ENCODE results near the gene SNX8.

The SNX8 gene

GRCh38 chr7:2259480-2259879, 54.8 kb downstream of the SNX8 start:
- no peak for DNase-seq (ENCODE audit: low spot score)

DNA sequence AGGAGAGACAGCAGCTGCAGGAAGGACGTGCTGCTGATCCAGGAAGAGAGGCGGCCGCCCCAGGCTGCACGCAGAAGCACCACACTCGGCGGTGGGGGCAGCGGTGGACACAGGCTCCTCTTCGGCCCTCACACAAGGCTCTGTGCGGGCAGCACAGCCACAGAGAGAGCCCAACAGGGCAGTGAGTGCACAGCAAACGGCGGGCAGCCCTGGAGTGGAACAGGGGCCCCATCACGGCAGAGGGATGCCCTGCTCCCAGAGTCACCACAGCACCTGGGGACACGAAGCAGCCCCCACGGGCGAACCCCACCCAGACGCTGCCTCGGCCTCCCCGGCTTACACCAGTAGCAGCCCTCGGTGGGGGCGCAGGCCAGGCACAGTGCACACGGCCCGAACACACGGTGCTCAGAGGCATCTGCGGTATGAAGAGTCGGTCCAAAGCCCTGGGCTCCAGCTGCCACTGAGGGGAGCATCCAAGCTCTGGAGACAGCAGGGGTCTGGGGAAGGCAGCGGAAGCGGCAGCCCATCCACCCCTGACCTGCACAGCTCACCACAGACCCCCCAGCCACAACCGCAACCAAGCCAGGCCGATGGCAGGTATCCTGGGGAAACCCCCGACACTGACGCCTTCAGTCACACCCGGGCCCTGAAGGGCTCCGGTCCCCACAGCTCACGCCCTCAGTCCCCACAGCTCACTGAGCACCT, 55.4 kb downstream of the SNX8 start:
- peak; percentile 41 for DNase-seq (ENCODE audit: low spot score)

GRCh38 chr7:2257651-2258050, 56.6 kb downstream of the SNX8 start:
- DNase-seq (ENCODE audit: low spot score): no peak

DNA sequence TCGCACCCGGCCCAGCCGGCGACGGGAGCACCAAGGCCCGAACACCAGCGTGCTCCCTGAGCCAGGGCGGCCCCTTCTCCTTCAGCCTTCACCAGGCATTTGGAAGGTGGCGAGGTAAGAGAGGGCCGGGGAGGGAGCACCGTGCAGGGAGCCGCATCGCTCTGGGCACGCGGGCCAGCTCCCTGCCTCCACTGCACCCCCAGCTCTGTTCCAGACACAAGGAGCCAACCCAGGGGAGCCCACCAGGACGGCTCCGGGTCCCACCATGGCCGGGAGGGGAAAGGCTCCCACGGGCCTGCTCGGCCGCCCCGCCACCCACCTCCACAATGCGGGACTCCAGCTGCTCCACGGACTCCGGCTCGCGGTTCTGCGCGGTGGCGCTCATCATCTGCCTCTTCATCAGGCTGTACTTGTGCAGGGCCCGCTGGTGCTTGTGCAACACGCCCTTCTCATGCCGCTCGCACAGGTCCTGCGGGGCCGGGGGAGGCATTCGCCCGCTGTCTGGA, 57.1 kb downstream of the SNX8 start:
- no peak for DNase-seq (ENCODE audit: low spot score)

DNA sequence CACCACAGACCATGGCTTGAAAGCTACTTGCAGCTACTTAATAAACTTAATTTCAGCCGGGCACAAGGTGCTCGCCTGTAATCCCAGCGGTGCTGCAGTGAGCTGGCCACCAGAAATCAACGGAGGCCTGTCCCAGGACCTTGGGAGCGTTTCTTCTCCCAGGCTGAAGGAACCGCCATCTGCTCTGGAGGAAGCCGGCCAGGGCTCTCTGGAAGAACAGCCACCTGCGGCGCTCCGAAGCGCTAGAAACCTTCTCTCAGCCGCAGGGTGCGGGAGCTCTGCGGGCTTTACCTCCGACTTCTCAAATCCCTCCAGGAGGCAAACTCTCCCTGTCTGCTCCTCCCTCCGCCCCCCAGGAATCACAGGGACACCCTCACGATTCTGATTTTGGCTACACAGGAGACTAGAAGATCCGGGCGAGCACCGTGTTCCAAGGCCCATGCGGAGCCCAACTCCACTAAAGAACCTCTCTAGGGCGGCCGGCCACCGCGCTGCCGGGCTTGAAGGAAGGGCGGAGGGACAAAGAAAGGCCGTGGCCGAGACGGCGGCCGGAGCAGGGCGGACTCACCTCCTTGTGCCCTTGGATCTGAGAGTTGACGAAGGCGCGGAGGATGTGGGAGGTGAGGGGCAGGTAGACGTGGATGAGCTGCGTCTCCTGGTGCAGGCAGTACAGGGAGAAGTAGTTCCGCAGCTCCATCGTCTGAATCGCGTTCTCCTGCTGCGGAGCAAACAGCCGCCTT, 57.8 kb downstream of the SNX8 start:
- no peak for DNase-seq (ENCODE audit: low spot score)

- DNase-seq (ENCODE audit: low spot score): no peak
Observed at GRCh38 chr7:2255145-2256139, 58.8 kb downstream of the SNX8 start.

DNA sequence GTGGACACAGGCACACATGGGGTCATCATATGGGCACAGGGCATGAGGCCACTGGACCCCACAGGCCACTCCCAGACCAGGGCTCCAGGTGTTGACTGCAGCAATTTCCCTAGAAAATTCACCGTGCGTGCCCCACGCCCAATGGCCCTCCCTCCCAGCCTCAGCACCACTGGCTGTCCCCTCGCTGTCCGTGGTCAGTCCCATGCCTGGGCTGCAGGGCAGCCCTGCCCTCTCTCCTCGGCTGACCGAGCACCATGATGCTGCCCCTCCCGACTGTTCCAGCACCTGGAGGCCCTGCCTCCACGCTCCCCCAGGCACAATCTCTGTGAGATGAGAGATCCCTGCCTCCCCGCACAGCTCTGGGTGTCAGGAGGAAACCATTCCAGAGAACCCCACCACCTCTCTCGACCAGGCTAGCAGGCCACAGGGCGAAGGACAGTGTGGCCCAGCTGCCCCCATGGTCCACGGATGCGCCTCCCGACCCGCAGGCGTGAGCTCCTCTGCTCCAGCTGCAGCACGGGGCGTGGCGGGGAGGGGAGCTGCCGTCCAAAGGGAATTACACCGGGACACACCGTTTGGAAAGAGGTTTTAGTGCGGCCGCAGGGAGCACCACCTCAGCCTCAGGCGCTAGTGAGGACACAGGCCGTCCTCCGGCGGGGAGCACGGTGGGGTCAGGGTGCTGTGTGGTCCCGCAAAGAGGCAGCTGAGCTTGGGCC, 59.7 kb downstream of the SNX8 start:
- no peak for DNase-seq (ENCODE audit: low spot score)

DNA sequence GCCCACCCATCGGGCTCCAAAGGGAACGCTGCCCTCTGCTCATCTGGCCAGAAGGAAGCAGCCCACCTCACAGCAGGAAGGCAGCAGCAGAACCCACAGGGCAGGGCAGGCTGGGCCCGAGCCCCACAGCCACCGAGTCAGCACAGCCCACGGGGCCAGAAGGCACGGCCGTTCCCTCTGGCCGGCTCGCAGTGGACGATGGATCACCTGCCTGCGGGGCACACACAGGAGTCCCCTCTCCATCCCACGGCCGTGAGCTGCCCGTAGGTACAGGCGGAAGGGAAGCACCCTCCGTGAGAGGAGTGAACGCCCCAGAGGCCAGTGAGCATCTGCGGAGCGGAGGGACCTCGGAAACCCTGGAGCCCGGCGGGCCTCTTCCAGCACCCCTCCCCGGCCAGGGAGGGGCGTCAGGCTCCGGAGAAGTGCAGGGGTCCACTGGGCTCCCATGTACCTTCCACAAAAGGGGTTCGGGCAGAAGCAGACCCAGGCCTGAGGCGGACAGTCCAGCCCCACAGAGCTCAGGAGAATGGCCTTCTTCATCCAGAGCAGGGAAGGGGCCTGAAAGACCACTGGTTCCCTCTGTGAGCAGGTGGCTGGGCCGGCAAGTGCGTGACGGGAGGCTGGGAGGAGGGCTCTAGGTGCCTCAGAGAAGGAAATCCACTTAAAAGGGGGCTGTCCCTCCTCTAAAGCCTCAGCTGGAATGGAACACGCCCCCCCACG, 60.6 kb downstream of the SNX8 start:
- no peak for DNase-seq (ENCODE audit: low spot score)

GRCh38 chr7:2253021-2253420, 61.2 kb downstream of the SNX8 start:
- DNase-seq (ENCODE audit: low spot score): no peak

DNA sequence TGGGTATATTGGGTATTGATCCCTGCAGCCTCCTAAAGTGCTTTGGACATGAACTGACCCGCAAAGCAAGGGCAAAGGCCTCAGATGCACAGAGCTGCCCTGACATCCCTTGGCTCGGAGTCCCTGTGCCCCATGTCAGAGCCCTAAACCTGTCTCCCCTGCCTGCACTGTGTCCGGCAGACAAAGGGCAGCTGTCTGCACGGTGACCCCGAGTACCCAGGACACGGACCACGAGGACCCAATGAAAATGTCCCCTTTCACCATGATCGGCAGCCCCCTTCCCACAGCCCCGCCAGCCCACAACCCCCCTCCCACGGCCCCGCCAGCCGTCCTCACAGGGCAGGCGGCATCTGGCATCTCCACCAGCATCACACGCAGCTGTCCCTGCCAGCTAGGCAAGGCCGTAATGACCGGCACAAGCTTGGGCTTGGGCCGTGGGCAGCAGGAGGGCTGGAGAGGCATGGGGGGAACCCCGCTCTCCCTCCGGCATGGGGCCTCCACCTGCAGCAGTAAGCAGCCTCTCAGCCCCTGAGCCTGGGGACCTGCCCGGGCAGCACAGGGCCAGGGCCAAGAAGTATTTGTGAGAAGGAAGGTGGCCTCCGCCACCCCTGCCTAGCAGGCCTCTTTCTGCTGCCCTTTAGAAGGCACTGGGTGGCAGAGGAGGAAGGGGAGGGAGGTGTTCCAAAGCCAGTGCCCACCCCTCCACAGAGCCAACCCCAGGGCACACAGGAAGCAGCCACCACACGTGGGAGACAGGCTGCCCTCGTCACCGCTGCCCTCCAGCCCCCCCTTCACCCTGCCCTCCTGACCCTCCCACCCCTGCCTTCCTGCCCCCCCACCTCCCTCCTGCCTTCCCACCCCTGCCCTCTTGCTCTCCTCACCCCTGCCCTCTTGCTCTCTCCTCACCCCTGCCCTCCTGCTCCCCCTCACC, 62.1 kb downstream of the SNX8 start:
- no peak for DNase-seq (ENCODE audit: low spot score)

GRCh38 chr7:2251381-2251780, 62.9 kb downstream of the SNX8 start:
- no peak for DNase-seq (ENCODE audit: low spot score)

GRCh38 chr7:2249744-2250323, 64.4 kb downstream of the SNX8 start:
- DNase-seq (ENCODE audit: low spot score): no peak

- DNase-seq (ENCODE audit: low spot score): no peak
Observed at GRCh38 chr7:2248984-2249694, 65.1 kb downstream of the SNX8 start.

- peak; percentile 79 for DNase-seq (ENCODE audit: low spot score)
Observed at GRCh38 chr7:2247141-2247995, 66.9 kb downstream of the SNX8 start.

DNA sequence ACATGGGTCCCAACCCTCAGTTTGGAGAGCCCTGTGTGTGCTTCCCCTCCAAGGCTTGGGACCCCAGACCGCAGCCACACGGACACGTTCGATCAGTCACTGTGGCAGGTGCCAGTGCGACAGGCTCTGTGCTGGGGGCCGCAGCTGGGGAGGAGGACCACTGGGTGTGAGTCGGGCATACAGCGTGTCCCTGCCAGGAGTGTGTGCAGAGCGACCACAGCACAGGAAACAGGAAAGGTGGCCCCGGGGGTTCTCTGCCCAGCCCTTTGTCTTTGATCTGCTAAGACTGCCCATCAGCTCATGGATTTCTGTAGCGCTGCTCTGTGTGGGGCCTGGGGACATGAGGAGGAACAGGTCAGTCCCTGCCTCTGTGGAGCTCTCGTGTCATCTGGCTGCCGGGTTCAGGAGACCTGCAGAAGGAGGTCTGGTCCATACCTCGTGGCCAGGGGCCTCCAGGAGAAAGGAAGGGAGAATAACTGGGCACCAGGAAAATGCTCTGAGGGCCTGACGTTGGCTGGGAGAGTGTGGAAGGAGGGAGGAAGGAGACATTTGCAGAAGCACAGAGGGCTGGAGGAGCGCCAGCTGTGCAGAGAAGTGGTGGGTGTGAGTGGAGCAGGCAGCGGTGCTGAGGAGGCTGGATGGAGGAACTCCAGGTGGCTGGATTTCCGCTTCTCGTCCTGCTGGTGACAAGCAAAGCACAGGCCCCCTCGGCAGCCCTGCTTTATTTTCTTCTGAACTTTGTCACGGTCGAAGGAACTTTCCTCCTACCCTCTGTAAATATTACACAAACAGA, 68.2 kb downstream of the SNX8 start:
- no peak for DNase-seq (ENCODE audit: low spot score)

DNA sequence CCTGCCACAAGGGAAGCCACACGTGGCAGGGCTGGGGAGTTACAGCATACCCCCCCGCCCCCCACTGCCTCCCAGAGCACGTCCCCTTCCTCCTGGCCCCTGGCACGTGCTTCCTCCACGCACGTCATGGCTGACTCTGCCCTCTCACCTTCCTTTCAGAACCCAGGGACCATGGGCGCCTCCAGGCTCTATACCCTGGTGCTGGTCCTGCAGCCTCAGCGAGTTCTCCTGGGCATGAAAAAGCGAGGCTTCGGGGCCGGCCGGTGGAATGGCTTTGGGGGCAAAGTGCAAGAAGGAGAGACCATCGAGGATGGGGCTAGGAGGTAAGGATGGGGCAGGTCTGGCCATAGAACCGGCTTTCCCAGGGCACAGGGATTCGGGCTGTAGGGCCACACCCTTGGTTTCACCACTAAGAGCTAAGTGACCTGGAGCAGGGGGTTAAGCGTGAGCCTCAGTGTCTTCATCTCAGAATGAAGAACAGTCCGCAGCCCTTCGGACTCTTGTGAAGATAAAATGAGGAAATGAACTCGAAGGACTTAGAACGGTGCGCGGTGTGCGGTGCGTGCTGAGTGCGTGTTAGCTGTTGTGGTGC, 69.7 kb downstream of the SNX8 start:
- no peak for DNase-seq (ENCODE audit: low spot score)

GRCh38 chr7:2243458-2243857, 70.8 kb downstream of the SNX8 start:
- DNase-seq (ENCODE audit: low spot score): no peak

All from ecto neural progenitor cell (in vitro differentiated cells).